ENCODE data around the gene TTC21B.
"Not testable (repeated sequence)": the region's sequence is repeated elsewhere in the genome, so short reads cannot be mapped to it uniquely, and the experiment has no call there.

TTC21B gene

GRCh38 chr2:165877565-165878550 lies 75.7 kb downstream of the TTC21B start:
- DNase-seq = no peak

DNA sequence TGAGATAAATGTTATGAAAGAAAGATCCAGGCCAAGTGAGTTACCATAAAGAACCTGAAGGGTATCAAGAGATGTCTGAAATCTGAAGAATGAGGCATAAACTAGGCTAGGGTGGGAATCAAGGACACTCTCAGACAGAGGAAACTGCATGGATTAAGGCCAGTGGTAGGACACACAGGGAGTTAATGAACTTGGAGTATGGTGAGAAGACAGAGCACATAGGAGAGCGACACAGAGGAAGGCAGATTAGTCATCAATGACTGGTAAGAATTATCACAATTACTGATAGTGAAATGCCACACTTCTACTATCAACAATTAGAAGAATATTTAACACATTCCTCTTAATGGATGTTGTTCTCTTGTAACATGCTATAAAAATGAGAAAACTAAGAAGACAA lies 76.9 kb downstream of the TTC21B start:
- DNase-seq = no peak

DNA sequence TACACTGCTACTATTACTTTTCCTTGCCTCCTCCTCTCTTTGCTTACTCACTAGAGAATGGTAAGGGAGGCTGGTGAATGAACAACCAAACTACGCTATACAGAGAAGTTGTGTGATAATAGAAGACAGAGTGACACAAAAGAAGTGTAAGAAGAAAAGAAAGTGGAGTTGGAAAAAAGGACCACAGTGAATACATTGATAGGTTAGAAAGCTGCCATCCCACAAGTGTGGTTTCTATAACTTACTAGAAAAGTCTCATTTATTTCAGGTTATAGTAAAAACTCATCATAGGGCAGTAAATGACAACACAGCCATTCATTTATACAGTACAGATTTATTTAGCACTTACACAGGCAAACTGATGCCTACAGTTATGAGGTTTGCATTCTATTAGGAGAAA lies 77.3 kb downstream of the TTC21B start:
- DNase-seq = no peak

- peak; percentile 78 for DNase-seq
Observed at GRCh38 chr2:165874445-165875039, 79.0 kb downstream of the TTC21B start.

DNA sequence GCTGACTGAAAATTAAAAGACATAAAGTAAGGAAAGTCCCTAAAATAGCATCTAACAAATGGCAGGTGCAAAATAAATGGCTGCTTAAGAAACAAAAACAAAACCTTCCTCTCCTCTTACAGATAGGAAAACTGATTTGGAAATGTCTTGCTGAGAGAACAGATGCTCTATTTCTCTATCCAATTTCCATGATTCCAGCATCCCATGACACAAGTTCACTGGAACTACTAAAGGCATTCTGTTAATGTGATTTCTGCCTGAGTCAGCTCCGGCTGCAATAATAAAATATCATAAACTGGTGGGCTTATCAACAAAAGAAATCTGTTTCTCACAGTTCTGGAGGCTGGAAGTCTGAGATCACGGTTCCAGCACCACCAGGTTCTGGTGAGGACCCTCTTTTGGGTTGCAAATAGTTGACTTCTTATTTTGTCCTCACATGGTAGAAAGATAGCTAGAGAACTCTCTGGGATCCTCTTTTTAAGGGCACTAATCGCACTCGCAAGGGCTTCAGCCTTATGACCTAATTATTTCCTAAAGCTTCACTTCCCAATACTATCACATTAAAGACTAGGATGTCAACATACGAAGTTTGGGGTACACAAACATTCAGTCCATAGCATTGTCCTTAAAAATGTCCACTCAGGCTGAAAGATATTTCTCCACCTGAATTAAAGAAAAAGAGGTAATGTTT lies 81.3 kb downstream of the TTC21B start:
- no peak for DNase-seq

DNA sequence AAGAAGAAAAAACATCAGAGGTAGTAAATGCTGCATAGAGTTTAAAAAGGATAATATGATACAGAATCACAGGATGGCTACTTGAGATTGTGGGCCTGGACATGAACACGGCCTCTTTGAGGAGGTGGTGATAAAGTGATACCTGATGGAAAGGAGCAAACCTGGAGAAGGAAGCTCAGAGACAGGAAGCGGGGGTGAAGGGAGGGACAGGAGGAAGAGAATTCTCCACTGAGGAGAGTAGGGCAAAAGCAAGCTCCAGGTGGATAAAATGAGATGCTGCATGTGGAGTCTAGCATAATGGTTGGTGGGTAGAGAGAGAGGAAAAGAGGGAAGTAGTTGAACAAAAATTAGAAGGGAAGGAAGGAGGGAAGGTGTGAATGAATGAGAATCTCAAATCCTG lies 82.6 kb downstream of the TTC21B start:
- no peak for DNase-seq

- DNase-seq = no peak
Observed at GRCh38 chr2:165870346-165870745, 83.2 kb downstream of the TTC21B start.

GRCh38 chr2:165868211-165868610 lies 85.4 kb downstream of the TTC21B start:
- no peak for DNase-seq

GRCh38 chr2:165864296-165864695 lies 89.3 kb downstream of the TTC21B start:
- no peak for DNase-seq

DNA sequence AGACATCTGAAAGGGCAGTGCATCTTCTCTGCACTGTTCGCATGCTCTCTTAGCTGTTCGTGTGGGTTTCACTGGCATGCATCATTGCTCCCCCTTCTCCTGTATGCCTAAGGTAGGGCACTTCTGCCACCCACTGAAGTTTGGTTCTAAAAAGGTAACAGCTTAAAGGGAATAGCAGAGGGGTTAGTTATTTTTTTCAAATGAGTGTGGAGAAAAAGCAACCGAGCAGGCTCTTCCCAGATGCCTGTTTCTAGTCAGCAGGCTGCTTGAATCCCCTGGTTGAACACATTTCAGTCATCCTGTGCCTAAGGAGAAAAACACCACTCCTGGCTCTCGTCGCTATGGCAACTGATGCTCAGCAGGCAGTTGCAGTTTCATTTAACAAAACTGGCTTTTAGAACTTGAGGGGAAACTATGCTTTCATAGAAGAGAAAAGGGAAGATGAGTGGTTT lies 89.7 kb downstream of the TTC21B start:
- DNase-seq = no peak

- DNase-seq = not testable (repeated sequence)
Observed at GRCh38 chr2:165861083-165861482, 92.5 kb downstream of the TTC21B start.

GRCh38 chr2:165859723-165860122 lies 93.9 kb downstream of the TTC21B start:
- DNase-seq = not testable (repeated sequence)

GRCh38 chr2:165857876-165858275 lies 95.7 kb downstream of the TTC21B start:
- no peak for DNase-seq

- DNase-seq = no peak
Observed at GRCh38 chr2:165852394-165852793, 101.2 kb downstream of the TTC21B start.

GRCh38 chr2:165847001-165847400 lies 106.6 kb downstream of the TTC21B start:
- no peak for DNase-seq

- DNase-seq = no peak
Observed at GRCh38 chr2:165846056-165846455, 107.5 kb downstream of the TTC21B start.

- DNase-seq = no peak
Observed at GRCh38 chr2:165844216-165844615, 109.4 kb downstream of the TTC21B start.

GRCh38 chr2:165843351-165843750 lies 110.2 kb downstream of the TTC21B start:
- no peak for DNase-seq

DNA sequence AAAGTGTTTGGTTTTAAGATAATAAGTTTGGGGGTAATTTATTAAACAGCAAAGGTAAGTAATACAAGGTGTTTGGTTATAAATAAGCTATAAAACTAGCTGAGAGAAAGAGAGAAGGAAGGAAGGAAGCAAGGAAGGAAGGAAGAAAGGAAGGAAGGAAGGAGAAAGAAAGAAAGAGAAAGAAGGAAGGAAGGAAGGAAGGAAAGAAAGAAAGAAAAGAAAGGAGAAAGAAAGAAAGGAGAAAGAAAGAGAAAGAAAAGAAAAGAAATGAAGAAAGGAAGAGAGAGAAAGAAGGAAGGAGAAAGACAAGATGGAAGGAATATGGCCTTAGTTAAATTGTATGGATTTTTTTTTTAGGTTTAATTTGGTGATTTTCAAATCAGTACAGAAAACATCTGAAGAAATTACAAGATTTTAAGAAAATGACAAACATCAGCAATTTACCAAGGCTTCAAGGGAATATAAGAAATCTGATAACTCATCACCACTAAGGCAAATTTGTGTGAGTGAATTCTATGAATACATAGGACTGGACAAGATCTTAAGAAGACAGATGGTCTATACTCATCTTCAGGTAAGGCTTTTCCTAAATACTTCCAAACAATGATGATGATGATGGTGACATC lies 113.1 kb downstream of the TTC21B start:
- no peak for DNase-seq

- no peak for DNase-seq
Observed at GRCh38 chr2:165839610-165840009, 114.0 kb downstream of the TTC21B start.

- no peak for DNase-seq
Observed at GRCh38 chr2:165837122-165837521, 116.5 kb downstream of the TTC21B start.

- no peak for DNase-seq
Observed at GRCh38 chr2:165835363-165835762, 118.2 kb downstream of the TTC21B start.

DNA sequence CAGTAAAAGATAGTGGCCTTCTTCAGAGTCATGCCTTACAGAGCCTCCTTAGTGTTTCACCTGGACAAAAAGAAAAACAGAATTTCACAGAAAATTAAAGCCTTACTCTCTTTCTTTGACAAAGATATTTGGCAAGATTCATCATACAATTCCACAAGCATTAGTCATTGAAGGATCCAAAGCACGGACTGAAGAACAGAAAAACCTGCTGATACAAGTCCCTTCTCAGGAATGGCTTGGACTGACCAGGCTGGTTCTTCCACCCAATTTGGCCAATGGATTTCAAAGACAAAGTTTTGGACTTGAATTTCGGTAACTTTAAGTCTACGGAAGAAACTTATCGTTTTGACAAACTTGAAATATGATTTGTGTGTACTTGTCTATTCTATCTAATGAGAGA lies 120.4 kb downstream of the TTC21B start:
- no peak for DNase-seq

Measured in DMS153 (cell line).